NCI-H748 (cell line): ENCODE results near the gene PCDHGB6.
"Not testable (repeated sequence)": the region's sequence is repeated elsewhere in the genome, so short reads cannot be mapped to it uniquely, and the experiment has no call there.

Source experiments
- DNase-seq: peaks from one replicate; lab custom pipeline; 2025; ENCODE audit not compliant: unreplicated experiment; lab: John Stamatoyannopoulos, UW

Gene PCDHGB6

DNA sequence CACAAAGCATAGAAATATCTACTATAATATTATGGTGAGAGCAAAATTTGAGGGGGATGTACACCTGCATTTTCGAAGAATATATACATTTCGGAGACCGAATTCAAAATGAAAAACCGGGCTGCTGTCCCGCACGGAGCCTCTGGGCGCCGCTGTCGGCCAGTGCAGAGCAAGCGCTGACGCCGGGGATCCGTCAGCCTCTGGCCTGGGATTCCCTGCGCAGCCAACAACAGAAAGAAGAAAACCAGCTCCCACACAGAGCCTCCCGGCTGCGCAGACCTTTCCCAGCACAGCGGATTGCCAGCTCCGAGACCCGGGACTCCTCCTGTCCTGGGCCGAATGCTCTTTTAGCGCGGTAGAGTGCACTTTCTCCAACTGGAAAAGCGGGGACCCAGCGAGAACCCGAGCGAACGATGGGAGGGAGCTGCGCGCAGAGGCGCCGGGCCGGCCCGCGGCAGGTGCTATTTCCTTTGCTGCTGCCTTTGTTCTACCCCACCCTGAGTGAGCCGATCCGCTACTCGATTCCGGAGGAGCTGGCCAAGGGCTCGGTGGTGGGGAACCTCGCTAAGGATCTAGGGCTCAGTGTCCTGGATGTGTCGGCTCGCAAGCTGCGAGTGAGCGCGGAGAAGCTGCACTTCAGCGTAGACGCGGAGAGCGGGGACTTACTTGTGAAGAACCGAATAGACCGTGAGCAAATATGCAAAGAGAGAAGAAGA lies at the start of gene PCDHGB6:
Gene PCDHGB6 (plus strand): TSS at position 232 of the 716 bp plus-strand sequence. CDS start 182 bp downstream, at position 414.
- DNase-seq = not testable (repeated sequence)

DNA sequence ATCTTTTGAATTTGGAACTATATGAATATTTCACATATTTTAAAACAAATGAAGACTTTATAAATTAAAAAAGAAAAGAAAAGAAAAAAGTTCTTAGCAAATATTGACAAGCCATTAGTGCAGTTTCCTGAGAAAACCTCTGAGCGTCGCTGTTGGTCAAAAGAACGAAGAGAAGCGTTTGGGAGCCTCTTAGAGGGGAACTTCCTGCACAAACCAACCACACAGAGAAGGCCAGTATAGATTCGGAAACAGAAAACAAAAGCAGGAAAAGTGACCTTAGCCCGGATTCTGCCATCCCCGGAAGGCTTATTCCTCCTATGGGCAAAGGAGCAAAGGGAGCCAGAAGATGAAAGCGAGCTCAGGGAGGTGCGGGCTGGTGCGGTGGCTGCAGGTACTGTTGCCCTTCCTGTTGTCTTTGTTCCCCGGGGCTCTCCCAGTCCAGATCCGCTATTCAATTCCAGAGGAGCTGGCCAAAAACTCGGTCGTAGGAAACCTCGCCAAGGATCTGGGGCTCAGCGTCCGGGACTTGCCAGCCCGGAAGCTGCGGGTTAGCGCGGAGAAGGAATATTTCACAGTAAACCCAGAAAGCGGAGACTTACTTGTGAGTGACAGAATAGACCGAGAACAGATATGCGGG lies 47.9 kb upstream of the PCDHGB6 start, which contains the start of gene PCDHGB2:
Gene PCDHGB2 (plus strand): TSS at position 205 of the 637 bp plus-strand sequence. CDS start 142 bp downstream, at position 347.
- DNase-seq = no peak

DNA sequence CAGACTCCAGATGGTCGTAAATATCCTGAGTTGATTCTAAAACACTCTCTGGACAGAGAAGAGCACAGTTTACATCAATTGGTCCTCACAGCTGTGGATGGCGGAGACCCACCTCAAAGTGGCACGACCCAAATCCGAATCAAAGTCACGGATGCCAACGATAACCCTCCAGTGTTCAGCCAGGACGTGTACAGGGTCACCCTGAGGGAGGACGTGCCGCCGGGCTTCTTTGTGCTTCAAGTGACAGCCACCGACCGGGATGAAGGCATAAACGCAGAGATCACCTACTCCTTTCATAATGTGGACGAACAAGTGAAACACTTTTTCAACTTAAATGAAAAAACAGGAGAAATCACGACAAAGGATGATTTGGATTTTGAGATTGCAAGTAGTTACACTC lies 47.1 kb upstream of the PCDHGB6 start:
- DNase-seq = no peak

DNA sequence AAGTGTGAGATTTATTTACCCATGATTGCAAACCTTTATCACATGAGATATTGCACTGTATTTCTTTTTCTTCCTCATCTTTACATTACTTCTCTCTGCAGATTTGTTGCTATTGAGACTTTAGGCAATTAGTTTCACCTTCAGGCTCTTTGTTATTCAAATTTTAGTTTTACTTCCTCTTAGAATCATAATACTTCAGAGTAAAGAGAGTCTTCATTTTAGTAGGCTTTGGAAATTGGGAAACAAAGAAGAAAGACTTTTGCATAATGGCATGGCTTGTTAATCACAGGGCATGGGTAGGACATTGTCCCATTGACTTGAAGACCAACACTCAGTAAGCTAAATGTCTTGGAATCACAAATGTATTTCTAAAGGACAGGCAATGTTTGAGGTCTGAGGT lies 45.1 kb upstream of the PCDHGB6 start:
- DNase-seq = no peak

DNA sequence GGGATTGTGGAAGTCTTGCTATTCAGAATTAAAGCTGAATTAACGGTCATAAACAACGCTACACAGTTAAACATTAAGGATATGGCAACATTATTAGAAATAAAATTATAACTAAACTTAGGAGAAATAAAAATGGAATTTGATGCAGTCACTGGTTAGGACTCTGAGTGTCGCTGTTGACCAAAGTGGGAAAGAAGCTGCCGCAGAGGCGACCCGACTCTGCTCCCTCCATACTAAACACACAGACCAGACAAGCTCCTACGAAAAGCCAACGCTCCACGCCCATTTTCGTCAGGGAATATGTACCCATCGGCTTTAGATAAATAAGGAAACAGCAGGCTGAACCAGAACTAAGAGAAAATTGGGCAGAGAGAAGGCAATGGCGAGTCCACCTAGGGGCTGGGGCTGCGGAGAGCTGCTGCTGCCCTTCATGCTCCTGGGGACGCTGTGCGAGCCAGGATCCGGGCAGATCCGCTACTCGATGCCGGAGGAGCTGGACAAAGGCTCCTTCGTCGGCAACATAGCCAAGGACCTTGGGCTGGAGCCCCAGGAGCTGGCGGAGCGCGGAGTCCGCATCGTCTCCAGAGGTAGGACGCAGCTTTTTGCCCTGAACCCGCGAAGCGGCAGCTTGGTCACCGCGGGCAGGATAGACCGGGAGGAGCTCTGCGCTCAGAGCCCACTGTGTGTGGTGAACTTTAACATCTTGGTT lies 43.7 kb upstream of the PCDHGB6 start, which contains the start of gene PCDHGA5:
Gene PCDHGA5 (plus strand): TSS at position 211 of the 709 bp plus-strand sequence. CDS start 169 bp downstream, at position 380.
- DNase-seq = no peak

DNA sequence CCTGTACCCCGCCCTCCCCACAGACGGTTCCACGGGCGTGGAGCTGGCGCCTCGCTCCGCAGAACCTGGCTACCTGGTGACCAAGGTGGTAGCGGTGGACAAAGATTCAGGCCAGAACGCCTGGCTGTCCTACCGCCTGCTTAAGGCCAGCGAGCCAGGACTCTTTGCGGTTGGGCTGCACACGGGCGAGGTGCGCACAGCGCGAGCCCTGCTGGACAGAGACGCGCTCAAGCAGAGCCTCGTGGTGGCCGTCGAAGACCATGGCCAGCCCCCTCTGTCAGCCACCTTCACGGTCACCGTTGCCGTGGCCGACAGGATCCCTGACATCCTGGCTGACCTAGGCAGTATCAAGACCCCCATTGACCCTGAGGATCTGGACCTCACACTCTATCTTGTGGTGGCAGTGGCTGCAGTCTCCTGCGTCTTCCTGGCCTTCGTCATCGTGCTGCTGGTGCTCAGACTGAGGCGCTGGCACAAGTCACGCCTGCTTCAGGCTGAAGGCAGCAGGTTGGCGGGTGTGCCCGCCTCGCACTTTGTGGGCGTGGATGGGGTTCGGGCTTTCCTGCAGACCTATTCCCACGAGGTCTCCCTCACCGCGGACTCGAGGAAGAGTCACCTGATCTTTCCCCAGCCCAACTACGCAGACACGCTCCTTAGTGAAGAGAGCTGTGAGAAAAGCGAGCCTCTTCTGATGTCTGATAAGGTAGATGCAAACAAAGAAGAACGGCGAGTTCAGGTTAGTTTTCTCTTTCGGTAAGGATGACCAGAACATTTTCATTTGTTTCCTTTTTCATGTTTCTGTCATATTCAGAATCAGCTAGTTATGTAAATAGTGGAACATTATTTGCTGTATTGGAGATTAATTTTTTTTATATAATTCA lies 41.6 kb upstream of the PCDHGB6 start:
- DNase-seq = no peak

DNA sequence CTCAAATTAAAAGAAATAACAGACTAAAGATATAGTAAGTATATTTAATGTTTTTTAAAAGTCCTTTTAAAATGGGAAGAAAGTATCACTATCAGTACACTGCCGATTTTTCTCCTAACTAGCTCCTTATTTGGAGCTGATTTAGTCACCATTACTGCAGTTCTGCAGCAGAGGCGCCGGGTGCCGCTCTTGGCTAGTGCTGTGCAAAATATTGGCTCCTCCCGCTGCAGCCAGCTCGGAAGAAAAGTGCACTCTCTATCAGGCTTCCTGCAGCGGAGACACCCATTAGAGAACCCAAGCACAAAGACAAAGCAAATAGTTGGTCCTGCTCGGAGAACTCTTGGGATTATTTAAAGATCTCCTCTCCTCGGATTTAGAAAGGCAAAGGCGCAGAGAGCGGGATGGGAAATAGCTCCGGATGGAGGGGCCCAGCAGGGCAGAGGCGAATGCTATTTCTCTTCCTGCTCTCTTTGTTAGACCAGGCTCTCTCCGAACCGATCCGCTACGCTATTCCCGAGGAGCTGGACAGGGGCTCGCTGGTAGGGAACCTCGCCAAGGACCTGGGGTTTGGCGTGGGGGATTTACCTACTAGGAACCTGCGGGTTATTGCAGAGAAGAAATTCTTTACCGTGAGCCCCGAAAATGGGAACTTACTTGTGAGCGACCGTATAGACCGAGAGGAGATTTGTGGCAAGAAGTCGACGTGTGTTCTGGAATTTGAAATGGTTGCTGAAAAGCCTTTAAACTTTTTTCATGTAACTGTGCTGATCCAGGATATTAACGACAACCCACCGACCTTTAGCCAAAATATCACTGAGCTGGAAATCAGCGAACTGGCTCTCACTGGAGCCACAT lies 37.6 kb upstream of the PCDHGB6 start, which contains the start of gene PCDHGB3:
Gene PCDHGB3 (plus strand): TSS at position 249 of the 855 bp plus-strand sequence. CDS start 153 bp downstream, at position 402.
- DNase-seq = no peak

DNA sequence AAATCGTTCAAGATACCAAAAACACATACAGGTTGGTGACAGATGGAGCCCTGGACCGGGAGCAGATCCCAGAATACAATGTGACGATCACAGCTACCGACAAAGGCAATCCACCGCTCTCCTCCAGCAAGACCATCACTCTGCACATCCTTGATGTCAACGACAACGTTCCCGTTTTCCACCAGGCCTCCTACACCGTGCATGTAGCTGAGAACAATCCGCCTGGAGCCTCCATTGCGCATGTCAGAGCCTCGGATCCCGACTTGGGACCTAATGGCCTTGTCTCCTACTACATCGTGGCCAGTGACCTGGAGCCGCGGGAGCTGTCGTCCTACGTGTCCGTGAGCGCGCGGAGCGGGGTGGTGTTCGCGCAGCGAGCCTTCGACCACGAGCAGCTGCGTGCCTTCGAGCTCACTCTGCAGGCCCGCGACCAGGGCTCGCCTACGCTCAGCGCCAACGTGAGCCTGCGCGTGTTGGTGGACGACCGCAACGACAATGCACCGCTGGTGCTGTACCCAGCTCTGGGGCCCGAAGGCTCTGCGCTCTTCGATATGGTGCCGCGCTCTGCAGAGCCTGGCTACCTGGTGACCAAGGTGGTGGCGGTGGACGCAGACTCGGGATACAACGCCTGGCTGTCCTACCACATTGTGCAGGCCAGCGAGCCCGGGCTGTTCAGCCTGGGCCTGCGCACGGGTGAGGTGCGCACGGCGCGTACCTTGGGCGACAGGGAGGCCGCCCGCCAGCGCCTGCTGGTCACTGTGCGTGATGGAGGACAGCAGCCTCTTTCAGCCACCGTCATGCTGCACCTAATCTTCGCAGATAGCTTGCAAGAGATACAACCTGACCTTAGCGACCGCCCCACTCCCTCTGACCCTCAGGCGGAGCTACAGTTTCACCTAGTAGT lies 36.0 kb upstream of the PCDHGB6 start:
- DNase-seq = no peak

DNA sequence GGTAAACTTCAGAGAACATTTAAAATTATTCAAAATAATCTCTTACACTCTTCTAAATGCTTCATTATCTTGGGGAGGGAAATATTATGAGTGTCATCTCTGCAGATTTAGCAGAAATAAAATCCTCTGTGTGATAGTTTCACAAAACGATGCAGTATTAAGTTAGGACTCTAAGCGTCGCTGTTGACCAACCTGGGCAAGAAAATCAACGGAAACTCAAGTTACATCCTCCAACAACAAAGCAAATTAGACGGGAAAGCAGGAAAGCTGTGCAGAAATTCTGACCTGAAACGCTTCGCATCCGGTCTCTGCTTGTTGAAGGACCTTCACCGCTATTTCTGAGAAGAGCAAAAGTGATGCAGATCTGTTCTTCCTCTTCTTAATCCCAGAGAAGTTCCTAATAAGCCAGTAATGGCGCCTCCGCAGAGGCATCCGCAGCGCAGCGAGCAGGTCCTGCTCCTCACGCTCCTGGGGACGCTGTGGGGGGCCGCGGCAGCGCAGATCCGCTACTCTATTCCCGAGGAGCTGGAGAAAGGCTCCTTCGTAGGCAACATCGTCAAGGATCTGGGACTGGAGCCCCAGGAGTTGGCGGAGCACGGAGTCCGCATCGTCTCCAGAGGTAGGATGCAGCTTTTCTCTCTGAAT lies 34.0 kb upstream of the PCDHGB6 start, which contains the start of gene PCDHGA6:
Gene PCDHGA6 (plus strand): TSS at position 219 of the 645 bp plus-strand sequence. CDS start 193 bp downstream, at position 412.
- DNase-seq = no peak

DNA sequence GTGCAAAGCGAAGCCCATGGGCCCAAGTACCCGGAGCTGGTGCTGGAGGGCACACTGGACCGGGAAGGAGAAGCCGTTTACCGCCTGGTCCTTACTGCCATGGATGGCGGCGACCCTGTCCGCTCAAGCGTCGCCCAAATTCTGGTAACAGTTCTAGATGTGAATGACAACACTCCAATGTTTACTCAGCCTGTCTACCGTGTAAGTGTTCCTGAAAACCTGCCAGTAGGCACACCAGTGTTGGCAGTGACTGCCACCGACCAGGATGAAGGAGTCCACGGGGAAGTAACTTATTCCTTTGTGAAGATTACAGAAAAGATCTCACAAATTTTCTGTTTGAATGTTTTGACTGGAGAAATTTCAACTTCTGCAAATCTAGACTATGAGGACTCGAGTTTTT lies 33.2 kb upstream of the PCDHGB6 start:
- no peak for DNase-seq

DNA sequence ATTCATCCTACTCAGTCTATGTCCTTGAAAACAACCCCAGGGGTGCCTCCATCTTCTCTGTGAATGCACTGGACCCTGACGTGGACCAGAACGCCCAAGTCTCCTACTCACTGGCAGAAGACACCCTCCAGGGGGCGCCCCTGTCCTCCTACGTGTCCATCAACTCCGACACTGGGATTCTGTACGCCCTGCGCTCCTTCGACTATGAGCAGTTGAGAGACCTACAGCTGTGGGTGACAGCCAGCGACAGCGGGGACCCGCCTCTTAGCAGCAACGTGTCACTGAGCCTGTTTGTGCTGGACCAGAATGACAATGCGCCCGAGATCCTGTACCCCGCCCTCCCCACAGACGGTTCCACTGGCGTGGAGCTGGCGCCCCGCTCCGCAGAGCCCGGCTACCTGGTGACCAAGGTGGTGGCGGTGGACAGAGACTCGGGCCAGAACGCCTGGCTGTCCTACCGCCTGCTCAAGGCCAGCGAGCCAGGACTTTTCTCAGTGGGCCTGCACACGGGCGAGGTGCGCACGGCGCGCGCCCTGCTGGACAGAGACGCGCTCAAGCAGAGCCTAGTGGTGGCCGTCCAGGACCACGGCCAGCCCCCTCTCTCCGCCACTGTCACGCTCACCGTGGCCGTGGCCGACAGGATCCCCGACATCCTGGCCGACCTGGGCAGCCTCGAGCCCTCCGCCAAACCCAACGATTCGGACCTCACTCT lies 32.2 kb upstream of the PCDHGB6 start:
- DNase-seq = not testable (repeated sequence)

DNA sequence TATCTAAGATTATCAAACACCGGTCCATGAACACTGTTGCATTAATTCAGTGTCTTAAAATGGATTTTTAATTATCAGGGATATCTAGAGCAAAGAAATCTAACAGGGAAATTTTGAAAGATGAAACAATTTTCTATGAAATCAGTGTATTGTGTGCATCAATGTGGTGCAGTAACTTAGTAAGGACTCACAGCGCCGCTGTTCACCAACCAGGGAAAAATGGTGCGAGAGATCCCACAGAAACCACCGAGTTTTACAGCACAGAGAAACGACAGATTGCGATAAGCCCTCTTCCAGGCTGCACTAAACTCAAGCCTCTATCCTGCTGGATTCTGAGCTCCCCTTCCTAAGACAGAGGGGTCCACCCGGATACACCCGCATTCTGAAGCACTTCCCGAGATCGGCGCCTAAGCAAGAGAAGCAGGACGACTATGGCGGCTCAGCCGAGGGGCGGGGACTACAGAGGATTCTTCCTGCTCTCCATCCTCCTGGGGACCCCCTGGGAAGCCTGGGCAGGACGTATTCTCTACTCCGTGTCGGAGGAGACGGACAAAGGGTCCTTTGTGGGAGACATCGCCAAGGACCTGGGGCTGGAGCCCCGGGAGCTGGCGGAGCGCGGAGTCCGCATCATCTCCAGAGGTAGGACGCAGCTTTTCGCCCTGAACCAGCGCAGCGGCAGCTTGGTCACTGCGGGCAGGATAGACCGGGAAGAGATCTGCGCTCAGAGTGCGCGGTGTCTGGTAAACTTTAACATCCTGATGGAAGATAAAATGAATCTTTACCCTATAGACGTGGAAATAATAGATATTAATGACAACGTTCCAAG lies 25.1 kb upstream of the PCDHGB6 start, which contains the start of gene PCDHGA7:
Gene PCDHGA7 (plus strand): TSS at position 274 of the 826 bp plus-strand sequence. CDS start 158 bp downstream, at position 432.
- no peak for DNase-seq

DNA sequence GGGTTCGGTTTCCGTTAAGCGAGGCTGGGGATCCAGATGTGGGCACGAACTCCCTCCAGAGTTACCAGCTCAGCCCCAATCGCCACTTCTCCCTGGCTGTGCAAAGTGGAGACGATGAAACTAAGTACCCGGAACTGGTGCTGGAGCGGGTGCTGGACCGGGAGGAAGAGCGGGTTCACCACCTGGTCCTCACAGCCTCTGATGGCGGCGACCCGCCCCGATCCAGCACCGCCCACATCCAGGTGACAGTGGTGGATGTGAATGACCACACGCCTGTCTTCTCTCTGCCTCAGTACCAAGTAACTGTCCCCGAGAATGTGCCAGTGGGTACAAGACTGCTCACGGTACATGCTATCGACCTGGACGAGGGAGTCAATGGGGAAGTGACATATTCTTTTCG lies 24.5 kb upstream of the PCDHGB6 start:
- DNase-seq = no peak

DNA sequence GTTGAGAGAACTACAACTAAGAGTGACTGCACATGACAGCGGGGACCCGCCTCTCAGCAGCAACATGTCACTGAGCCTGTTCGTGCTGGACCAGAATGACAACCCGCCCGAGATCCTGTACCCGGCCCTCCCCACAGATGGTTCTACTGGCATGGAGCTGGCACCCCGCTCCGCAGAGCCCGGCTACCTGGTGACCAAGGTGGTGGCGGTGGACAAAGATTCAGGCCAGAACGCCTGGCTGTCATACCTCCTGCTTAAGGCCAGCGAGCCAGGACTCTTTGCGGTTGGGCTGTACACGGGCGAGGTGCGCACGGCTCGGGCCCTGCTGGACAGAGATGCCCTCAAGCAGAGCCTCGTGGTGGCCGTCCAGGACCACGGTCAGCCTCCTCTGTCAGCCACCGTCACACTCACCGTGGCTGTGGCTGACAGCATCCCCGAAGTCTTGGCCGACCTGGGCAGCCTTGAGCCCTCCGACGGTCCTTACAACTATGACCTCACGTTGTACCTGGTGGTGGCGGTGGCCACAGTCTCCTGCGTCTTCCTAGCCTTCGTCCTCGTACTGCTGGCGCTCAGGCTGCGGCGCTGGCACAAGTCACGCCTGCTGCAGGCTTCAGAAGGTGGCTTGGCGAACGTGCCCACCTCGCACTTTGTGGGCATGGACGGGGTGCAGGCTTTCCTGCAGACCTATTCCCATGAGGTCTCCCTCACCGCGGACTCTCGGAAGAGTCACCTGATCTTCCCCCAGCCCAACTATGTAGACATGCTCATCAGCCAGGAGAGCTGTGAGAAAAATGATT lies 23.2 kb upstream of the PCDHGB6 start:
- no peak for DNase-seq

DNA sequence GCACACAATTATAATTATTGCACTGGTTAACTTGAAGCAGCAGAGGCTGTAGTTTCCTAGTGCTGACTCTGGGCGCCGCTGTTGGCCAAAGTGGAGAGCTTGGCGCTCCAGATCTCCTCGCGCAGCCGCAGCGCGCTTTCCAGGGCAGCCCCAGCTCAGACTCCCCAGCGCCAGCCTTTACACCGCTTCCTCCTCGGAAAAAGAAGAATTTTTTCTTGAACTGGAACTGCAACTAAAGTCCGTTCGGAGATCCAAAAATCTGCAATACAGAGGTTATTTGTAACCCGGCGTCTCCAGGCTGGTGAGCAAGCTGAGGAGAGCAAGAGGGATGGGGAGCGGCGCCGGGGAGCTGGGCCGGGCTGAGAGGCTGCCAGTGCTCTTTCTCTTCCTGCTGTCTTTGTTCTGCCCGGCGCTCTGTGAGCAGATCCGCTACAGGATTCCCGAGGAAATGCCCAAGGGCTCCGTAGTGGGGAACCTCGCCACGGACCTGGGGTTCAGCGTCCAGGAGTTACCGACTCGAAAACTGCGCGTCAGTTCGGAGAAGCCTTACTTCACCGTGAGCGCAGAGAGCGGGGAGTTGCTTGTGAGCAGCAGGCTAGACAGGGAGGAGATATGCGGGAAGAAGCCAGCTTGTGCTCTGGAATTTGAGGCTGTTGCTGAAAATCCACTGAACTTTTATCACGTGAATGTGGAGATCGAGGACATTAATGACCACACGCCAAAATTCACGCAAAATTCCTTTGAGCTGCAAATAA lies 20.1 kb upstream of the PCDHGB6 start, which contains the start of gene PCDHGB4:
Gene PCDHGB4 (plus strand): TSS at position 142 of the 755 bp plus-strand sequence. CDS start 187 bp downstream, at position 329.
- DNase-seq = not testable (repeated sequence)
